Endothelial cell of umbilical vein (primary cell): Measurements from ENCODE around the gene AMZ1. TPM values are rescaled to one million over a fixed set of nuclear protein-coding genes. Genes with fewer than 3 reads are reported as not detected.
"Not testable (repeated sequence)": the region's sequence is repeated elsewhere in the genome, so short reads cannot be mapped to it uniquely, and the experiment has no call there.

Experiments used
- BruUV-seq: library from RNA; stranded (reverse); fragments of 400-500 nt; replicated peaks from 2 replicates; lab custom pipeline; 2021; lab: Mats Ljungman, UMichigan
- CTCF ChIA-PET: fragments of 300-600, 350-600 bp; sonication (Branson Sonifier 250); formaldehyde crosslinking; loops from one replicate; lab custom pipeline; 2021; ENCODE audit warnings: antibody characterized with exemption, inconsistent platforms; lab: Charles Lee
- POLR2A ChIA-PET: fragments of 300-600, 350-600 bp; sonication (Branson Sonifier 250); formaldehyde crosslinking; loops from one replicate; lab custom pipeline; 2021; ENCODE audit warnings: antibody characterized with exemption, inconsistent platforms; lab: Charles Lee
- DNase-seq: peaks from one replicate; pipeline ENCODE4 v3.0.0-alpha.2; 2011; ENCODE audit warnings: low read depth, low spot score
- FAIRE-seq: peaks from 2 replicates; lab custom pipeline; 2011; peaks lifted over from hg19 to GRCh38; lab: Jason Lieb, UNC
- H2AFZ ChIP-seq: 2 replicates; pipeline ENCODE4 v1.6.0; 2012; ENCODE audit warnings: low read depth, low read length, control low read depth, inconsistent platforms
- H3K27ac ChIP-seq: 2 replicates; pipeline ENCODE4 v1.5.1; 2011; ENCODE audit warnings: low read depth, mild to moderate bottlenecking, control low read depth, low read length, moderate library complexity; ENCODE audit not compliant: insufficient read depth
- H3K27me3 ChIP-seq, 2 experiments: 2 replicates each; pipeline versions ENCODE4 v1.6.0 to v1.6.1; 2011; ENCODE audit warnings: low read length in 2 of 2, mixed read lengths in 1 of 2; ENCODE audit not compliant: control insufficient read depth in 2 of 2, insufficient read depth in 2 of 2
- H3K36me3 ChIP-seq, 2 experiments: 2 replicates in 1 of 2; 3 replicates in 1 of 2; pipeline ENCODE4 v1.5.1; 2011; ENCODE audit warnings: low read length in 2 of 2, mild to moderate bottlenecking in 1 of 2, moderate library complexity in 1 of 2; ENCODE audit not compliant: control insufficient read depth in 2 of 2, insufficient read depth in 2 of 2; ENCODE audit errors: extremely low read depth in 1 of 2
- H3K4me1 ChIP-seq: 3 replicates; pipeline ENCODE4 v1.5.1; 2011; ENCODE audit warnings: mild to moderate bottlenecking, low read length; ENCODE audit not compliant: control insufficient read depth, insufficient read depth; ENCODE audit errors: extremely low read depth
- H3K4me2 ChIP-seq: 2 replicates; pipeline ENCODE4 v1.6.1; 2011; ENCODE audit warnings: low read length, control low read depth, mixed read lengths; ENCODE audit not compliant: insufficient read depth
- H3K4me3 ChIP-seq, 3 experiments: fragments of 200-600 bp in 1 of 3; sonication (generic), shearing (Covaris generic) in 1 of 3; replicated peaks in 1 of 3; 2 replicates each; pipeline ENCODE4 v1.5.1; 2011 to 2016; ENCODE audit warnings: control low read depth in 3 of 3, low read length in 3 of 3, mild to moderate bottlenecking in 2 of 3, inconsistent platforms in 1 of 3, low read depth in 1 of 3, moderate library complexity in 1 of 3; ENCODE audit not compliant: insufficient read depth in 1 of 3
- H3K79me2 ChIP-seq: 2 replicates; pipeline ENCODE4 v1.6.0; 2012; ENCODE audit warnings: low read length, inconsistent platforms; ENCODE audit not compliant: control insufficient read depth, insufficient read depth
- H3K9ac ChIP-seq: replicated peaks from 2 replicates; pipeline ENCODE3; 2011; ENCODE audit warnings: low read length, control low read depth; ENCODE audit not compliant: insufficient read depth; ENCODE audit errors: extremely low read depth
- H3K9me1 ChIP-seq: replicated peaks from 3 replicates; pipeline ENCODE4 v1.6.0; 2011; ENCODE audit warnings: mild to moderate bottlenecking, low read length; ENCODE audit not compliant: control insufficient read depth, insufficient read depth; ENCODE audit errors: extremely low read depth
- H3K9me3 ChIP-seq: replicated peaks from 2 replicates; pipeline ENCODE4 v1.5.1; 2012; ENCODE audit warnings: low read length, inconsistent platforms; ENCODE audit not compliant: control insufficient read depth, insufficient read depth
- H4K20me1 ChIP-seq: replicated peaks from 2 replicates; pipeline ENCODE3; 2011; ENCODE audit warnings: mild to moderate bottlenecking, low read length; ENCODE audit not compliant: control insufficient read depth, insufficient read depth; ENCODE audit errors: extremely low read depth
- EZH2 ChIP-seq: IDR thresholded peaks from 2 replicates; pipeline ENCODE4 v1.6.1; 2012; ENCODE audit warnings: borderline replicate concordance, low read depth, mild to moderate bottlenecking, moderate library complexity, low read length, inconsistent platforms; ENCODE audit not compliant: severe bottlenecking
- FOS ChIP-seq: IDR thresholded peaks from 2 replicates; pipeline ENCODE4 v1.6.1; 2011; ENCODE audit warnings: mild to moderate bottlenecking, low read length, moderate library complexity, borderline replicate concordance; ENCODE audit not compliant: insufficient read depth
- JUN ChIP-seq: IDR thresholded peaks from 2 replicates; pipeline ENCODE4 v1.6.1; 2011; ENCODE audit warnings: borderline replicate concordance, low read depth; ENCODE audit not compliant: insufficient read length, insufficient read depth
- MAX ChIP-seq: IDR thresholded peaks from 2 replicates; pipeline ENCODE4 v1.6.1; 2011; ENCODE audit not compliant: insufficient read depth, insufficient read length
- POLR2A ChIP-seq: IDR thresholded peaks from 2 replicates; pipeline ENCODE4 v1.6.1; 2012; ENCODE audit warnings: low read depth, mild to moderate bottlenecking, control low read depth, low read length
- POLR2AphosphoS5 ChIP-seq: IDR thresholded peaks from 2 replicates; pipeline ENCODE4 v1.6.1; 2012; ENCODE audit warnings: low read depth, mild to moderate bottlenecking, control low read depth, low read length, moderate library complexity; ENCODE audit not compliant: insufficient read depth
- dilution Hi-C: fragments of 300-500 bp; cut with MboI; formaldehyde crosslinking; loops from one replicate; pipeline ENCODE4 v1.15.0; 2019; ENCODE audit warnings: low sequenced_read_pairs; ENCODE audit not compliant: extremely low pct_ligation_motif_present
- intact Hi-C: fragments of 100-400 bp; cut with micrococcal nuclease; formaldehyde crosslinking; loops from one replicate; pipeline ENCODE4 v1.10.0; 2022
- polyA plus RNA-seq, 4 experiments: library from polyadenylated mRNA; depleted of rRNA in 3 of 4; stranded (reverse) in 3 of 4; unstranded in 1 of 4; fragments of >200 nt; gene quantifications; 2 replicates each; pipeline versions ENCODE4 v1.2.1 to v1.2.3, GENCODE V29; 2011 to 2012; ENCODE audit warnings: missing spikeins in 1 of 4
- total RNA-seq: library from RNA; stranded (reverse); gene quantifications from 2 replicates; pipeline ENCODE4 v1.2.3, GENCODE V29; 2021

Gene AMZ1
- total and polyA plus RNA-seq, 2 donors (not counting 3 experiments of a cell fraction or from before 2014, with no cell fraction given), result not detected

GRCh38 chr7:2726316-2727018, 38.5 kb downstream of the AMZ1 start:
- no peaks in the 10 kb centered on the region for H4K20me1 ChIP-seq
- dilution Hi-C loops, result no loop called here
- no peaks in the 10 kb centered on the region for H3K27me3 ChIP-seq
- H3K9me3 ChIP-seq, result no peaks in the 10 kb centered on the region
- H3K36me3 ChIP-seq, result peaks cover 0 to 20% of the 10 kb centered on the region in 2 experiments
- H3K9ac ChIP-seq, result no peak overlapping the region
- CTCF ChIA-PET, result interaction anchor here (1.2 to 2.3 kb wide), 2 partner anchors 17 to 31 kb away, joined by 3 to 12 read pairs; no protein-coding TSS in a partner anchor
- no peak overlapping the region for H3K27ac ChIP-seq
- no peak overlapping the region for H3K4me2 ChIP-seq
- FAIRE-seq, result no peak
- no TSS peak for BruUV-seq
- intact Hi-C loops, result no loop called here
- no peak for DNase-seq
- no peak overlapping the region for H2AFZ ChIP-seq
- no peaks in the 10 kb centered on the region for H3K79me2 ChIP-seq
- H3K4me1 ChIP-seq, result no peaks in the 10 kb centered on the region
- no peak overlapping the region for H3K4me3 ChIP-seq
- POLR2A ChIA-PET, result no interaction called here
- TF ChIP-seq FOS (no peak), POLR2A (no peak), EZH2 (no peak), JUN (no peak), POLR2AphosphoS5 (no peak), MAX (no peak)
- no peaks in the 10 kb centered on the region for H3K9me1 ChIP-seq

DNA sequence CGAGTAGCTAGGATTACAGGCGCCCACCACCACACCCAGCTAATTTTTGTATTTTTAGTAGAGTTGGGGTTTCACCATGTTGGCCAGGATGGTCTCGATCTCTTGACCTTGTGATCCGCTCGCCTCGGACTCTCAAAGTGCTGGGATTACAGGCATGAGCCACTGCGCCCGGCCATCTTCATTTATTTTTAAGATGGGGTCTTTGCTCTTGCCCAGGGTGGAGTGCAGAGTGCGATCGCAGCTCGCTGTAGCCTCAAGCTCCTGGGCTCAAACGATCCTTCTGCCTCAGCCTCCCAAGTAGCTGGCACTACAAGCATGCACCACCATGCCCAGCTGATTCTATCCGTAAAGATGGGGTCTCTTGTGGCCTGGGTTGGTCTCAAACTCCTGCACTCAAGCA, 39.2 kb downstream of the AMZ1 start:
- intact Hi-C loops, DNase-seq, H3K9ac ChIP-seq, H3K9me3 ChIP-seq, H3K27me3 ChIP-seq, H3K4me2 ChIP-seq, H3K27ac ChIP-seq, POLR2A ChIA-PET, H3K4me3 ChIP-seq, FAIRE-seq, H4K20me1 ChIP-seq, H3K9me1 ChIP-seq, BruUV-seq, dilution Hi-C loops, H3K79me2 ChIP-seq, H2AFZ ChIP-seq, H3K4me1 ChIP-seq: not testable (repeated sequence)
- peaks cover 0 to 20% of the 10 kb centered on the region in 2 experiments for H3K36me3 ChIP-seq
- CTCF ChIA-PET, result interaction anchor here (1.2 to 2.3 kb wide), 2 partner anchors 17 to 31 kb away, joined by 3 to 12 read pairs; no protein-coding TSS in a partner anchor
